GM12872 (cell line): ENCODE data around the gene TMTC4.

ENCODE experiments used
- TF ChIP-seq, protein P1 (sequence below): IDR thresholded peaks from 3 replicates; pipeline ENCODE4 v1.5.1; 2011; ENCODE audit warnings: low read depth, mild to moderate bottlenecking, low read length, moderate library complexity; ENCODE audit not compliant: insufficient read depth

Gene TMTC4, protein sequence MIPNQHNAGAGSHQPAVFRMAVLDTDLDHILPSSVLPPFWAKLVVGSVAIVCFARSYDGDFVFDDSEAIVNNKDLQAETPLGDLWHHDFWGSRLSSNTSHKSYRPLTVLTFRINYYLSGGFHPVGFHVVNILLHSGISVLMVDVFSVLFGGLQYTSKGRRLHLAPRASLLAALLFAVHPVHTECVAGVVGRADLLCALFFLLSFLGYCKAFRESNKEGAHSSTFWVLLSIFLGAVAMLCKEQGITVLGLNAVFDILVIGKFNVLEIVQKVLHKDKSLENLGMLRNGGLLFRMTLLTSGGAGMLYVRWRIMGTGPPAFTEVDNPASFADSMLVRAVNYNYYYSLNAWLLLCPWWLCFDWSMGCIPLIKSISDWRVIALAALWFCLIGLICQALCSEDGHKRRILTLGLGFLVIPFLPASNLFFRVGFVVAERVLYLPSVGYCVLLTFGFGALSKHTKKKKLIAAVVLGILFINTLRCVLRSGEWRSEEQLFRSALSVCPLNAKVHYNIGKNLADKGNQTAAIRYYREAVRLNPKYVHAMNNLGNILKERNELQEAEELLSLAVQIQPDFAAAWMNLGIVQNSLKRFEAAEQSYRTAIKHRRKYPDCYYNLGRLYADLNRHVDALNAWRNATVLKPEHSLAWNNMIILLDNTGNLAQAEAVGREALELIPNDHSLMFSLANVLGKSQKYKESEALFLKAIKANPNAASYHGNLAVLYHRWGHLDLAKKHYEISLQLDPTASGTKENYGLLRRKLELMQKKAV

DNA sequence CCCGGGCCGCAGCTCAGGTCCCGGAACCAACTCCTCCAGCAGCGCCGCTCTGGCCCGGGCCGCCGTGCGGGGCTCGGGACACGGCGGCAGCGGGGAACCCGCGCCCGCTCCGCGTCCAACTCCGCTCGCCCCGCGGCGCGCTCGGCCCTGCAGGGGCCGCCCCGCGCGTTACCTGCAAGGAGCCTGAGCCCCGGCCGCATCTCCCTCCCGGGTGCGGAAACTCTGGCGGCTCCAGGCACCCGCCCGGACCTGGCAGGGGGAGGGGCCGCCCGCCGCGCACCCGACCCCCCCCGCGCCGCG lies at the start of gene TMTC4:
TSS of gene TMTC4 (minus strand) at position 224 of the 300 bp plus-strand sequence. CDS start 4,433 bp downstream, outside the sequence.
- TF ChIP-seq, protein P1, sequence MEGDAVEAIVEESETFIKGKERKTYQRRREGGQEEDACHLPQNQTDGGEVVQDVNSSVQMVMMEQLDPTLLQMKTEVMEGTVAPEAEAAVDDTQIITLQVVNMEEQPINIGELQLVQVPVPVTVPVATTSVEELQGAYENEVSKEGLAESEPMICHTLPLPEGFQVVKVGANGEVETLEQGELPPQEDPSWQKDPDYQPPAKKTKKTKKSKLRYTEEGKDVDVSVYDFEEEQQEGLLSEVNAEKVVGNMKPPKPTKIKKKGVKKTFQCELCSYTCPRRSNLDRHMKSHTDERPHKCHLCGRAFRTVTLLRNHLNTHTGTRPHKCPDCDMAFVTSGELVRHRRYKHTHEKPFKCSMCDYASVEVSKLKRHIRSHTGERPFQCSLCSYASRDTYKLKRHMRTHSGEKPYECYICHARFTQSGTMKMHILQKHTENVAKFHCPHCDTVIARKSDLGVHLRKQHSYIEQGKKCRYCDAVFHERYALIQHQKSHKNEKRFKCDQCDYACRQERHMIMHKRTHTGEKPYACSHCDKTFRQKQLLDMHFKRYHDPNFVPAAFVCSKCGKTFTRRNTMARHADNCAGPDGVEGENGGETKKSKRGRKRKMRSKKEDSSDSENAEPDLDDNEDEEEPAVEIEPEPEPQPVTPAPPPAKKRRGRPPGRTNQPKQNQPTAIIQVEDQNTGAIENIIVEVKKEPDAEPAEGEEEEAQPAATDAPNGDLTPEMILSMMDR = no peak

DNA sequence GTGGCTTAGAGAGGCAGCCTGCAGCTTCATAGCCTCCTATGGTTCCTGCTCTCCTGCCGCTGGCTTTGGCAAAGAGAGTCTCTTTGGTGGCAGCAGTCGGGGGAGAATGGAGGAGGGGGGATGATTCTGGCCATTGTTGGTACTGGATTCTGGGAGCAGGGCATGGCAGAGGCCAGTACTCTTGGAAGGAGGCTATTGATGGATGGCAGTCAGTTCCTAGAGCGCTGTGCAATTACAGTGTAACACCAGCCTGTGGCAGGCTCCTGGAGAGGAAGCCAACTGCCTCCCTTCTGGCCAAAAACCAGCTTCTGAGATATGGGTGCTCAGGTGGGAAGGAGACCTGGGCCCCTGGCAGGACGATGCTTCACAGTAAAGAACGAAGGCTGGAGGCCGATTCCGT lies 47.9 kb upstream of the TMTC4 start:
- TF ChIP-seq, protein P1 = no peak

DNA sequence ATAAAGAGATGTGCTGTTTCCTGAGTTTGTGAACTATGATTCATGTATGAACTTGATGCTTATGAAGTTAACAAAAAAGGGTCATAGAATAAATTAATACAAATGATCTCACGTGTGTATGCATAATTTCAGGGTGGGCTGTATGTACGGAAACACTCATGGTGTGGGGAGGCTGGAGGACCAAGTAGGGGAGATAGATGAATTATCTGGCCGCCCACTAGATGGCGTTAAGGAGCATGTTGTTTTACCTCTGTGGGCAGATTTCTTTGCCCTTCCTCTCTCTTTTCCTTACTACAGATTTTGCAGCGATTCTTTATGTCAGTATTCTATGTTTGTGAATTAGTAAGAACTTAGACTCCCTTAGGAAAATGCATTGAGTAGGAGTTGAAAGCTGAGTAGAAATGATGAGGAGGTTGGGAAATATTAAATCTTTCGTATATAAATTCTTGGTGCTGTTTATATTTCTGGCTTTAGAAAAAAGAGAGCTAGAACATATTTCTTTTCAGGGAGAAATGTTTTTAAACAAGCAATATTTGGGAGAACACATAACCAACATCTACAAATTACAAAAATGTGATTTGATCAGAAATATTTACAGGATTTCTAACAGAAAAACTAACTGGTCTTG lies 47.4 kb upstream of the TMTC4 start:
- TF ChIP-seq, protein P1 = peak; percentile 79

DNA sequence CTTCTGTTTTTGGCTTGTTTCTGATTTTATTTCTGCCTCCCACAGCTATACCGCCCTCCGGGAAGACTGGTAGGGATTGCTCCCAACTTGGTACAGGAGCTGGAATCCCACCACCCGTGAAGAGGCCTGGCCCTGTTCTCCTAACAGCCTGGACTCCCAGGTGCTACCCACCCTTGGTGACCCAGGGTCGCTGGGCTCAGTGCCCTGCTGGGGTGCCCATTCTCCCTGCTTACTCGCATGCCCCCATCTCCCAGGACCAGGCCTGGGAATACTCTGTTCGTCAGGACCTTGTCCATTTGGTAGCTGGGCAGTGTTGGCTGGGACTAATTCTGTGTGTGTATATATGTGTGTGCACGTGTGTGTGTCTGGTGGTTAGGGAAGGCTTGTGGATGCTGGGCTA lies 41.0 kb upstream of the TMTC4 start:
- TF ChIP-seq, protein P1 = no peak

DNA sequence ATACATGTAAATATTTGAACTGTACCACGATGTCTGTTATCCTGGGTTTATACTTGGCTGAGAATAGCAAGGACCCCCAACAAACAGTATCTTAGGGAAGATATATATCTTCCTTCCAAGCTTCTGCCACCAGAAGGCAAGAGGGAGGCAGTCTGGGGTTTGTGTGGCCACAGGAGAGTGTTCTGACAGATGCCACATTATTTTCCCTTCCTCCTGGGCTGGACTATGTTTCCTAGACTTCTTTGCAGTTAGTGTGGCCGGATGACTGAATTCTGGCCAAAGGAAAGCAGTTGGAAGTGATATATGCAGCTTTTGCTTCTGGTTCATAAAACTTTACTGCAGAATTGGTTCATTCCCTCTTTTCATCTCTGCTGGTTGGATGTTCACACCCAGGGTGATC lies 39.9 kb upstream of the TMTC4 start:
- TF ChIP-seq, protein P1 = no peak

DNA sequence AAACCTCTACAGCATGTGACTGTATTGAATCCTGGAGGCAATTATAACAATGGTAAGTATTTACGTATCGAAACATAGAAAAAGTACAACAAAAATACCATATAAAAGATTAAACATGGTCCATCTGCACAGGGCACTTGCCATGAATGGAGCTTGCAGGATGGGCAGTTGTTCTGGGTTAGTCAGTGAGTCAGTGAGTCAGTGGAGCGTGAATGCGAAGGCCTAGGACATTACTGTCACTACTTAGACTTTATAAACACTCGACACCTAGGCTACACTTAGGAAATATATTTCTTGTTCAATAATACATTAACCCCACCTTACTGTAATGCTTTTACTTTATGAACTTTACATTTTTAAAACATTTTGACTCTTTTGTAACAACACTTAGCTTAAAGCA lies 35.6 kb upstream of the TMTC4 start:
- TF ChIP-seq, protein P1 = no peak
